GM19372 (cell line): Measurements from ENCODE around the gene MSRB1.
A peak's percentile ranks its signal among the peaks of the same experiment; 100 is the strongest.

Experiments
- ATAC-seq: cut with Tn5 transposase; IDR thresholded peaks from one replicate; pipeline ENCODE4 v1.9.1; 2021; ENCODE audit warnings: mild to moderate bottlenecking, low read depth, moderate library complexity; ENCODE audit not compliant: unreplicated experiment

Gene MSRB1

GRCh38 chr16:1979271-1980029 is 36.5 kb upstream of the MSRB1 start:
- ATAC-seq, result no peak

- ATAC-seq, result no peak
Observed at GRCh38 chr16:1978476-1979120, 35.6 kb upstream of the MSRB1 start.

- ATAC-seq, result no peak
Observed at GRCh38 chr16:1977875-1978268, 34.9 kb upstream of the MSRB1 start.

- no peak for ATAC-seq
Observed at GRCh38 chr16:1976951-1977874, 34.2 kb upstream of the MSRB1 start.

GRCh38 chr16:1976216-1976520 is 33.2 kb upstream of the MSRB1 start:
- no peak for ATAC-seq

GRCh38 chr16:1975432-1976215 is 32.6 kb upstream of the MSRB1 start:
- ATAC-seq, result no peak

GRCh38 chr16:1974157-1975070 is 31.4 kb upstream of the MSRB1 start:
- ATAC-seq, result no peak

- ATAC-seq, result no peak
Observed at GRCh38 chr16:1973461-1974156, 30.6 kb upstream of the MSRB1 start.

- no peak for ATAC-seq
Observed at GRCh38 chr16:1972490-1972877, 29.5 kb upstream of the MSRB1 start.

- peak; percentile 88 for ATAC-seq
Observed at GRCh38 chr16:1971796-1972489, 28.9 kb upstream of the MSRB1 start, which contains the start of gene TBL3. TSS of gene TBL3 (plus strand) at chr16:1972053. CDS start at chr16:1972165, 112 bp downstream.

- no peak for ATAC-seq
Observed at GRCh38 chr16:1968146-1968953, 25.4 kb upstream of the MSRB1 start.

GRCh38 chr16:1966460-1966859 is 23.5 kb upstream of the MSRB1 start, which contains the start of gene RNF151:
TSS of gene RNF151 (plus strand) at chr16:1966856. CDS start at chr16:1966882, 26 bp downstream.
- ATAC-seq, result no peak

GRCh38 chr16:1965396-1966001 is 22.5 kb upstream of the MSRB1 start:
- ATAC-seq, result no peak

GRCh38 chr16:1964506-1965395 is 21.8 kb upstream of the MSRB1 start, which contains the start of gene RPS2:
TSS of gene RPS2 (minus strand) at chr16:1964826. CDS start at chr16:1964625, 201 bp downstream.
- ATAC-seq, result peak; percentile 83

- ATAC-seq, result peak; percentile 5
Observed at GRCh38 chr16:1963806-1964505, 21.0 kb upstream of the MSRB1 start.
